Uterus (tissue), 4 donors: Measurements from ENCODE around the gene MEX3D. TPM values are rescaled to one million over a fixed set of nuclear protein-coding genes. Genes with fewer than 3 reads are reported as not detected.
"Not testable (repeated sequence)": the region's sequence is repeated elsewhere in the genome, so short reads cannot be mapped to it uniquely, and the experiment has no call there.

ENCODE experiments used
- DNase-seq, 2 donors: peaks; one replicate each; pipeline ENCODE4 v3.0.0-alpha.2; 2019 to 2020
- H3K27ac ChIP-seq, 2 donors: fragments of 200-600 bp; sonication (generic); 1 replicate in 1 of 2; 2 replicates in 1 of 2; pipeline ENCODE4 v1.5.1; 2016 to 2018
- H3K27me3 ChIP-seq, 2 donors: fragments of 200-600 bp; sonication (generic); one replicate each; pipeline ENCODE4 v1.5.1; 2018 to 2019; ENCODE audit warnings: control low read depth in 1 of 2
- H3K36me3 ChIP-seq, 2 donors: fragments of 200-600 bp; sonication (generic); one replicate each; pipeline ENCODE4 v1.5.1; 2019; ENCODE audit warnings: control low read depth in 1 of 2
- H3K4me1 ChIP-seq, 2 donors: fragments of 200-600 bp; sonication (generic); one replicate each; pipeline ENCODE4 v1.5.1; 2018 to 2019; ENCODE audit warnings: control low read depth in 1 of 2
- H3K4me3 ChIP-seq, 2 donors: fragments of 200-600 bp; sonication (generic); 1 replicate in 1 of 2; 2 replicates in 1 of 2; pipeline ENCODE4 v1.5.1; 2018 to 2019; ENCODE audit warnings: mild to moderate bottlenecking in 1 of 2
- H3K9me3 ChIP-seq, 2 donors: fragments of 200-600 bp; sonication (generic); one replicate each; pipeline ENCODE4 v1.5.1; 2019; ENCODE audit warnings: control low read depth in 1 of 2
- CTCF ChIP-seq, 4 experiments: fragments of 200-600 bp in 2 of 4; fragments of 450-650 bp in 2 of 4; sonication (generic) in 2 of 4; IDR thresholded peaks; one replicate each; pipeline ENCODE4 v1.5.1; 2016 to 2019; ENCODE audit warnings: antibody characterized with exemption in 4 of 4, mild to moderate bottlenecking in 2 of 4, moderate library complexity in 1 of 4
- POLR2A ChIP-seq, 2 donors: fragments of 450-650 bp; IDR thresholded peaks; one replicate each; pipeline ENCODE4 v1.6.1; 2016; ENCODE audit warnings: antibody characterized with exemption in 2 of 2, mild to moderate bottlenecking in 1 of 2, moderate library complexity in 1 of 2
- intact Hi-C: fragments of 100-400 bp; cut with DNase I; formaldehyde crosslinking; loops from one replicate; pipeline ENCODE4 v1.15.1; 2023; ENCODE audit warnings: low total_unique reads
- total RNA-seq, 4 donors: library from RNA; depleted of rRNA in 3 of 4; stranded (reverse); fragments of >200 nt in 3 of 4; gene quantifications; one replicate each; pipeline versions ENCODE4 v1.1.0 to v1.2.4, GENCODE V29; 2014 to 2023
- donor health status: DM: yes; HTN: yes; CAD: no.

MEX3D gene
- total RNA-seq, 4 donors from 2014 or later, result 4.4 to 34.8 (median 23.2) TPM

- peaks cover 0 to 15% of the 10 kb centered on the region in 2 donors for H3K4me1 ChIP-seq
- TF ChIP-seq CTCF (IDR thresholded peaks at IDR 0.05), result peak in 3 of 4 experiments; percentile 9 to 21 (median 12)
- peak in 1 of 2 donors; percentile 76 for TF ChIP-seq POLR2A (IDR thresholded peaks at IDR 0.05)
- no peak for DNase-seq
- H3K27me3 ChIP-seq, result no peaks in the 10 kb centered on the region
- no peaks in the 10 kb centered on the region for H3K9me3 ChIP-seq
- H3K36me3 ChIP-seq, result no peaks in the 10 kb centered on the region
- intact Hi-C loops, result no loop called here
- no peak within 1 kb of the TSS for H3K27ac ChIP-seq
- H3K4me3 ChIP-seq, result peak within 1 kb of the TSS; percentile 5 to 22
These were observed 44.5 kb downstream of the MEX3D start, which contains the start of gene PLK5 for GRCh38 chr19:1523412-1524286. Gene PLK5 (plus strand): TSS chr19:1524077. CDS start chr19:1526997, 2,920 bp downstream.

GRCh38 chr19:1522838-1523237, 45.3 kb downstream of the MEX3D start:
- DNase-seq, result no peak
- Histone ChIP-seq H3K27ac (no peak overlapping the region), H3K4me3 (no peak overlapping the region), H3K36me3 (no peaks in the 10 kb centered on the region), H3K9me3 (no peaks in the 10 kb centered on the region), H3K27me3 (no peaks in the 10 kb centered on the region), H3K4me1 (peaks cover 0 to 15% of the 10 kb centered on the region in 2 donors)
- intact Hi-C loops, result no loop called here
- TF ChIP-seq CTCF (IDR thresholded peaks at IDR 0.05) (no peak), POLR2A (IDR thresholded peaks at IDR 0.05) (no peak)

GRCh38 chr19:1522061-1522460, 46.1 kb downstream of the MEX3D start:
- Histone ChIP-seq H3K4me3 (no peak overlapping the region), H3K27me3 (no peaks in the 10 kb centered on the region), H3K36me3 (no peaks in the 10 kb centered on the region), H3K9me3 (no peaks in the 10 kb centered on the region), H3K4me1 (peaks cover 0 to 15% of the 10 kb centered on the region in 2 donors), H3K27ac (peak overlapping the region; percentile 54 to 74)
- no peak for TF ChIP-seq POLR2A (IDR thresholded peaks at IDR 0.05)
- no peak for TF ChIP-seq CTCF (IDR thresholded peaks at IDR 0.05)
- intact Hi-C loops, result no loop called here
- DNase-seq, result no peak

- intact Hi-C loops, result no loop called here
- Histone ChIP-seq H3K4me3 (no peak overlapping the region), H3K27ac (peak overlapping the region; percentile 54 to 74), H3K9me3 (no peaks in the 10 kb centered on the region), H3K27me3 (no peaks in the 10 kb centered on the region), H3K4me1 (peaks cover 0 to 15% of the 10 kb centered on the region in 2 donors), H3K36me3 (no peaks in the 10 kb centered on the region)
- no peak for TF ChIP-seq CTCF (IDR thresholded peaks at IDR 0.05)
- no peak for TF ChIP-seq POLR2A (IDR thresholded peaks at IDR 0.05)
- DNase-seq, result peak in 1 of 2 donors; percentile 50
These were observed 46.5 kb downstream of the MEX3D start for GRCh38 chr19:1521636-1522035.

- Histone ChIP-seq H3K9me3 (no peaks in the 10 kb centered on the region), H3K27me3 (no peaks in the 10 kb centered on the region), H3K36me3 (no peaks in the 10 kb centered on the region), H3K4me3 (no peak overlapping the region), H3K27ac (no peak overlapping the region), H3K4me1 (peaks cover 0 to 15% of the 10 kb centered on the region in 2 donors)
- TF ChIP-seq POLR2A (IDR thresholded peaks at IDR 0.05) (no peak), CTCF (IDR thresholded peaks at IDR 0.05) (no peak)
- intact Hi-C loops, result no loop called here
- no peak for DNase-seq
These were observed 47.8 kb downstream of the MEX3D start for GRCh38 chr19:1520203-1520780.

- peaks cover 0 to 15% of the 10 kb centered on the region in 2 donors for H3K4me1 ChIP-seq
- H3K27me3 ChIP-seq, intact Hi-C loops: not testable (repeated sequence)
These were observed 48.3 kb downstream of the MEX3D start for GRCh38 chr19:1519802-1520201.

More at GRCh38 chr19:1519802-1520201, 48.3 kb downstream of the MEX3D start:
- H3K27ac ChIP-seq, H3K4me3 ChIP-seq, DNase-seq, H3K9me3 ChIP-seq, H3K36me3 ChIP-seq: not testable (repeated sequence)
